Myocyte (in vitro differentiated cells): Measurements from ENCODE around the gene DPH2. TPM values are rescaled to one million over a fixed set of nuclear protein-coding genes. Genes with fewer than 3 reads are reported as not detected.

Source experiments
- DNase-seq: peaks from one replicate; pipeline ENCODE4 v3.0.0-alpha.2; 2012; ENCODE audit warnings: low read depth
- total RNA-seq: library from RNA; depleted of rRNA; stranded (reverse); fragments of >200 nt; gene quantifications from 2 replicates; pipeline ENCODE4 v1.2.3, GENCODE V29; 2014

The DPH2 gene
- total RNA-seq, 1 donor from 2014 or later = 34.2 TPM

DNA sequence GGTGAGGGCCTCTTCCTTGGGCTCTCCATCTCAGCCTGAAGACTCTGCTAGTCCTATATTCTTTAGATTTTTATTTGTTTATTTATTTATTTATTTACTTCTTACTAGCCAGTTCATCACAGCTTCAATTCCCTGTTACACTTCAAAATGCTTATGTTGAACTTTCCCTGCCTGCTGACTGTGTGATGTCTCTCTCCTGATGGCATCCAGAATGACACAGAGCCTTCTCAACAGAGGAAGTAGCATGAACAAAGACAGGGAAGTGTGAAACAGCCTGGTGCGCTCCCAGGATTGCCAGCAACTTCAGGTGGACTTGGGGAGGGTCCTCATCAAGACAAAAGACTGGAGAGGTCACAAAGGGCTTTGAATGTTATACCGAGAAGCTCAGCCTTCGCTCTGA is 27.4 kb upstream of the DPH2 start:
- DNase-seq = no peak

DNA sequence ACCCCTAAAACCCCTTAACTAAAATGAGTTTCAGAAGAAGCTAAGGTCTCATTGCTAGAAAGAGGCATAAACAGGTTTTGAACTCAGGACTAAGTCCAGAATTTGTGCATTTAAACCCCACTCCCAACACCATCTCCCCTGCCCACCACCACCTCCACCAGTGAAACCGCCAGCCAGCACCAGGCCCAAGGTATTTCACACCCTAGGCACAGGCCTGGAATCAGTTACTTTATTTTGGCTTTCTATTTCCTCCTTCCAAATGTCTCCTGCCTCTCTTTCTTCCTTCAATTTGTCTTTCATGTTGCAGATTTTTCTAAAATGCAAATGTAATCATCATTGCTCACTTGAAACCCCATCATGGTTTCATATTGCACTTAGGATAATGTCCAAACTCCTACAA is 24.9 kb upstream of the DPH2 start:
- no peak for DNase-seq

DNA sequence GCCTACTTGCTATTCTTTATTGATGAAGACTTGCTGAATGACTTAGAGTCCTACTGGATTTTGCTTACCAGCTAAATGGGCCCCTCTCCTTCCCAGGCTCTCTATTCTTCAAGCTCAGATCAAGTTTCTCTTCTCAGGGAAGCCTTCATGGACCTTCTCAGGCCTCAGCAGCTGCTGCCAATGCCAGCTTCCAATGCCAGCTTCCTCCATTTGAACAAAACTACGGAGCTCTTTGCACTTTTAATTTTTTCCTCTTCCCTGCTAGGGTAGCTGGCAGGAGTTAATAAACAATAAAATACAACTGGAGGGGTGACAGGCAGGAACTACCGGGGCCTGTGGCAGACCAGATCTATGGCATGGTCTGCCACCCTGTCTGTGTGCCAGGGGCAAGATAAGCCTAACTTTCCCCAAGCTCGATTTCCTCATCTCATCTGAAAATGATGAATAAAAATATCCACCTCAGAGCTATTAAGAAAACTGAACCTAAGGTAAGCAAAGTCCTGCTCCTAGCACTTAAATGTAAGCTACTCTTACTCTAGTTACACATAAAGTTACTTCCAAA is 24.1 kb upstream of the DPH2 start:
- peak; percentile 33 for DNase-seq

DNA sequence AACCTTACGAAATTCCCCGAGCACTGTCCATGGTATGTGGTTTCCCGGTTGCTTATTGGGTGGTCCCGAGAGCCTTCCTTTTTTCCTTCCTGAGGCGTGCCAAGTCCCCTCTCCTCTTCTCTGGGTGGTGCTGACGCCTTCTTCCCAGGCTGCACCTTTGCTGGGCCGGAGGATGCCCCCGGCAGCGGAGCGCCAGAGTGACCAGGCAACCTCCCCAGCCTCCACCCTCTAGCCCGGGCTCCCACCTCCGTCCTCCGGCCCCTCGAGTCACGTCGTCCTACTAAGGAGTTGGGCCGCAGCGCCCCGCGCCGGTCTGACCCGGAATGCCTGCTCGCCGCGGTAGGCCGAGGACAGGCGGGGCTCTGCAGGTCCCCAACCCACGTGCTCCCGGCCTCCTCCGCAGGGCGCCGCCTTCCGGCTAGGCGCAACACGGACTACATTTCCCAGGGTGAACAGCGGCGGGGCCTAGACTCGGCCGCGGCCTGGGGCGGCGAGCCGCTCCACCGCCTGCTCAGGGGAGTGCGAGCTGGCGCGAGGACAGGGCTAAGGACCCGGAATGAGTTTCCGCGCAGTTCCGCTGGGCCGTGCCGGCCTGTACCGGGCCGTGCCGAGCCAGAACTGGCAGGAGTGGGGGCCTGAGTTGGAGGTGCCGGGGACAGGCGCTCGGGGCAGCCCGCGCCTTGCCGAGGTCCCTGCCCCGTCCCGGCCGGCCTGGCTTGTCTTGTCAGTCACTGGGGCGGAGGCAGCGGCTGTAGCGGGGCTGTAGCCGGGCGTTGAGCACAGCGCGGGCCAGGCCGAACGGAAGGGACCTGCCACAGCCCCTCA is 23.4 kb upstream of the DPH2 start, which contains the start of gene IPO13:
Gene IPO13, plus strand, starts transcription at position 715 of the 825 bp plus-strand sequence. CDS start 651 bp downstream, outside the sequence.
- peak; percentile 95 for DNase-seq

DNA sequence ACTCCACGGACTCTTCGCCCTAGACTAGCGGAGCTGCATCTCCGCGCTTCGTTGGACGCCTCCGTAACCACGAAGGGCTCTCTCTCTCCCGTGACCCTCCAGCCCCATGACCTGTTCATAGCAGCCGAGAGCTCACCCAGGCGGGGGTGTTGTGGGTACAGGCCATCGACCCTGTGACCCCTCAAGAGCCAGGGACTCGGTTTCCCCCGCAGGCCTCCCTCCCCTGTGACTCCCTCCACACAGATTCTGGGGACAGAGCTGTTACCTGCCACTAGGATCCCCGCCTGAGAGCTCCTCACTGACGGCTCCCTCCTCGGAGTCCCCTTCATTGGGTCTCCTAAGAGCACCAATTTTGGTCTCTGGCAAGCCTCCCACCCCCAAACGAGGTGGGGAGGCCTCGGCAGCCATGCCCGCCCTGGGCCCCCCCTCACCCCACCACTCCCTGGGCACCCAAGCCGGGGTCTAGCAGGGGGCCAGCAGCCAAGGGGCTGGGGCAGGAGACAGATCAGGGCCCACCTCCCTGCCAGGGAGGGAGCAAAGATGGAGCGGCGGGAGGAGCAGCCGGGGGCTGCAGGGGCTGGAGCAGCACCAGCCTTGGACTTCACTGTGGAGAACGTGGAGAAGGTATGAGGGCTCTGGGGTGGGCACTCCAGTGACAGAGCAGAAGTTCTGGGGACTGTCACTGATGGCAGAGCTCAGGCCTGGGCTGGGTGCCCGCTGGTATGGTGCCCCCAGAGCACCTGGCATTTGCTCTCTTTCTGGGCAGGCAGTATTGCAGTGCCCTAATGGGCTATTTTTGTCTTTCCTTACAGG is 22.5 kb upstream of the DPH2 start:
- DNase-seq = peak; percentile 66

DNA sequence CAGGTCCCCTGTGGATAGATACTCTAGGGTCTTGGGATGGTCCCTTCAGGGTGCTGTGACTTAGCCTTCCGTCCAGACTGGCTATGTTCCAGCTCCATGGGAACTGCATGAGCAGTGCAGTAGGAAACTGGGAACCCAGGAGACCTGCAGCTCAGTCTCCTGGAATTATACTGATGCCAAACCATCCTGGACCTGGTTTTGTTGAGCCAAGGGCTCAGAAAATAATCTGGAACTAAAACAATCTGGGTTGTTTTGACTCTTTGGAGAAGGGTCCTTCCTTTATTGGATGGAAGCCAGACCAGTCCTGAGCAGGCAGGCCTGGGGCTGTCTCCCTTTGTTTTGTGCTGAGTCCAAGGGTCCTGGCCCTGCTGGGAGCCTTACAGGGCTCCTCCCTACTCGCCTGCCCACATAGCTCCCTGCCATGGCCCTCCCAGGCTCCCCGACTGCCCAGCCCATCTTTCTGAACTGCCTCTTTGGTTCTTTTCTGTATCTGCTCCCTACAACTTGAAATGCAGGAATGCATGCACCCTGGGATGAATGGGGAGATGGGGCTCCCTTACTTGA is 21.9 kb upstream of the DPH2 start:
- no peak for DNase-seq

DNA sequence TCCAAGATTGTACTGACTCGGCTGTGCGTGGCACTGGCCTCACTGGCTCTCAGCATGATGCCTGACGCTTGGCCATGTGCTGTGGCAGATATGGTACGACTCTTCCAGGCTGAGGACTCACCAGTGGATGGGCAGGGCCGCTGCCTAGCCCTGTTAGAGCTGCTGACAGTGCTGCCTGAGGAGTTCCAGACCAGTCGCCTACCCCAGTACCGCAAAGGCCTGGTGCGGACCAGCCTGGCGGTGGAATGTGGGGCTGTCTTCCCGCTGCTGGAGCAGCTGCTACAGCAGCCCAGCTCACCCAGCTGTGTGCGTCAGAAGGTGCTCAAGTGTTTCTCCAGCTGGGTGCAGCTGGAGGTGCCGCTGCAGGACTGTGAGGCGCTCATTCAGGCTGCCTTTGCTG is 20.1 kb upstream of the DPH2 start:
- no peak for DNase-seq

DNA sequence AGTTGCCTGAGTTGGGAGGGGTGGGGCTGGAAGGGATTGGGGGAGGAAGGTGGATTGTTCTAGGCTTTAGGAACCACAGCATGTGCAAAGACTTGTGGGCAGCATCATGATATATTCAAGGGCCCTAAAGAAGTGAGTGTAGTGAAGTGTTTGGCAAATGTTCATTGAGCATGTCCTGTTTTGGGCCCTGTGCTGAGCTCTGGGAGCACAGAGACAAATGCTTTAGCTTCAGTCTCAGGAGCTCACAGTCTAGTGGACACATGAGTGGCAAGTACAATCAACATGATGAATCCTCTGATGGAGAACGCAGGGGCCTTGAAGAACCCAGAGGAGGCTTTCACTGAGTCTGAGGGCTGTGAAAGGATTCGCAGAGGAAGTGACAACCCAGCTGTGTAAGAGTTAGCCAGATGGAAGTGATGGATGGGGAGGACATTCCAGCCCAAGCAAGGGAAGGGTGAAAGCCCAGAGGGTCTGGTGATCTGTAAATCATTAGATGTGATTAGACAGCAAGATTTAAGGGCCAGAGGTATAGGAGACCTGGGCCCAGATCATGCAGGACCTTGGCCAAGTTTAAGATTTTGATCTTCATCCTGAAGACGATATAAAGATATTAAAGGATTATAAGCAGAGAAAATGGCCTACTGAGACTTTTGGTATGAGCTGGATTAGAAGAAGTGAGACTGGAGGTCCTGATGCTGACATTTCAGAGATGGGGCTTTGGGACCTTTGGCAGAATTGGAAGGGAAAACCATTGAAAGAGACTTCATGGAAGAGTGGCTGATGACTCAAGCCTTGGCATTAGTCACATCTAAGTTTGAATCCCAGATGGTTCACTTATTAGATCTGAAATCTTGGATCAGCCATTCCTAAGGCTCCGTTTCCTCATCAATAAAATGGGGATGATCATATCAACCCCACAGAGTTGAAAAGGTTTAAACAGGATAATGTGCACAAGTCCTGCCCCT is 18.5 kb upstream of the DPH2 start:
- DNase-seq = no peak

DNA sequence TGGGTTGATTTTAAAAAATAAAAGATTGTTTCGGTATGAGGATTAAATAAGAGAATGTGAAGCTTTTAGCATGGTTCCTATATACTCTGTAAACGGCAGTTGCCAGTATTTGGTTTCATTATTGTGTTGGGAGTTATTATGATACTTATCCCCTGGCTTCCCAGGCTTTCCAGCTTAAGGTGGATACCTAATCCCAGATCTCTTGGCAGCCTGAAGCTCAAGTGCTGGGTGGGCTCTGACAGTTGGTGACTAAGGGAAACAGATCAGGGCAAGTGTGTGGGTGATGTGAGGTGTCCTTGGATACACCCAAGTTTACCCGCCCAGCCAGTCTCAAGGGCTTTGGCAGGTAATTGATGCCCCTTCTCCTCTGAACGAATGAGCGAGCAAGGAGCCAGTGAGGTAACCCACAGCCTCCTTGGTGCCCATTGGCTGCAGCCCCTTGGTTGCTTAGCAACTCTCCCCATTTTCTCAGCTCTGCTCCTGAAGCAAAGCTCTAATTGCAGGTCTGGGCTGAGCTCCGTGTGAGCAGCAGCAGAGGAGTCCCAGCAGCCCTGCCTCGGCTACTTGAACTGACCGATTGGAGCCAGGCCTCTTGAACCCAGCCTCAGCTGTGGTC is 17.0 kb upstream of the DPH2 start:
- DNase-seq = no peak

DNA sequence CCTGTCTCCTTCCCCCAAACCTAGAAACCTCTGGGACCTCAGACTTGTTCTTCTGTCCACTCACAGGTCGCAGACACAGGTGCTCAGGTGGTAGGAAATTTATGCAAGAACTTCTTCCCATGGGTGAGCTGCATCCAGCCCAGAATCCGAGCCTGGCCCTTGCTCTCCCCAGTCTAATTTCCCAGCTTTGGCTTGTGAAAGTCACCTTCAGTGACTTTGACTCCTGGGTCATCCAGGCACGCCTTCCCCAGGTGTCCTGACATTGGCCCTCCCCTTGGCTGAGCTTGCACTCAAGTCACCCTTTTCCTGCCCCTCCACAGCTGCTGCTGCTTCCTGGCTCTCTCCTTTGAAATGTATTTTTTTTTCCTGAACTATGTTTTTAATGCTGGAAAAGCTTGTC is 16.4 kb upstream of the DPH2 start:
- no peak for DNase-seq

DNA sequence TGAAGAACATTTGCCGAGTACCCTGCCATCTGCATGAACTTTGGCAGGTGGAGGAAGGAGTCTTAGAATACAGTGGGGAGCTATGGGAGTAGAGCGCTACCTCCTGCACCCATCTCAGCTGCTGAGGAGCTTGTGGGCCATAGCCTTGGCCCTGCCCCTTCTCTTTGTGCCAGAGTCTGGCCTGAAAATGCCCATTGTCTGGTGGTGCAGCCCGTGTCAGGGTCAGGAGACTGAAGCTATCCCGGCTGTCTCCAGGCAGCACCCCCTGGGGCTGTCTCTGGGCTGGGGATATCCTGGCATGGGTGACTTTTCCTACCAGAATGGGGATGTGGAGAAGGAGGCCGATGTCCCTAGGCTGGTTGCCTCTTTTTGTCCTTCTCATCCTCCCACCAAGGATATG is 15.8 kb upstream of the DPH2 start:
- DNase-seq = no peak

DNA sequence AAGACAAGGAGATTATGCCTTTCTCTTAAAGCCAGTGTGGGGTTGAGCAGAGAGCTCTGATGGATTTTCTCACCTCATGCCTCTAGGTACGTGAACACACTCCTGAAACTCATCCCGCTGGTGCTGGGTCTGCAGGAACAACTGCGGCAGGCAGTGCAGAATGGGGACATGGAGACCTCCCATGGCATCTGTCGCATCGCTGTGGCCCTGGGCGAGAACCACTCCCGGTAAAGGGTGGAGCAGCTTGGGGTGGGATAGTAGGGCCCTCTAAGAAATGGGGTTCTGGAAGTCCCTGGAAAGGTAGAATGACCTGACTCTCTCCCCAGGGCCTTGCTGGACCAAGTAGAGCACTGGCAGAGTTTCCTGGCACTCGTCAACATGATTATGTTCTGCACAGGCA is 13.6 kb upstream of the DPH2 start:
- no peak for DNase-seq

DNA sequence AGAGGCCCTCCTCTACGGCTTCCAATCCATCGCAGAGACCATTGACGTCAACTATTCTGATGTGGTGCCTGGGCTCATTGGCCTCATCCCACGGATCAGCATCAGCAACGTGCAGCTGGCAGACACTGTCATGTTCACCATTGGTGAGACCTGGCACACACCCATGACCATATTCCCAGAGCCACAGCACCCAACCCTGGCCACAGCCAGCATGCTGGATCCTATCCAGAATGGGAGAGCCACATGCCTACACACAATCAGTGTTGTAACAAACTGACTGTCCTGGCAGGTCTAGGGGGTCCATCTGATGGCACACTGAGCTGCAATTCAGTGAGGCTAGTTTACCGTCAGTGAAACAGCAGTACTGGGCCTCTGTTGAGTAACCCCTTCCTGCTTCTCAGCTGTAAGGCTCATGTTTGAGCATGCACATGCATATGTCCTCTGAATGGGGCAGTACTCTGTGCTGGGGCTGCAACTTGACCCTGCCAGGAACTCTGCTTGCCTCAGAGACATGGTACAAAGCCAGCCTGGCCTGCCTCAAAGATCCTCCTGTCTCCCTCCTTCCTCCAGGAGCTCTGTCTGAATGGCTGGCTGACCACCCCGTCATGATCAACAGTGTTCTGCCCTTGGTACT is 12.3 kb upstream of the DPH2 start:
- no peak for DNase-seq

DNA sequence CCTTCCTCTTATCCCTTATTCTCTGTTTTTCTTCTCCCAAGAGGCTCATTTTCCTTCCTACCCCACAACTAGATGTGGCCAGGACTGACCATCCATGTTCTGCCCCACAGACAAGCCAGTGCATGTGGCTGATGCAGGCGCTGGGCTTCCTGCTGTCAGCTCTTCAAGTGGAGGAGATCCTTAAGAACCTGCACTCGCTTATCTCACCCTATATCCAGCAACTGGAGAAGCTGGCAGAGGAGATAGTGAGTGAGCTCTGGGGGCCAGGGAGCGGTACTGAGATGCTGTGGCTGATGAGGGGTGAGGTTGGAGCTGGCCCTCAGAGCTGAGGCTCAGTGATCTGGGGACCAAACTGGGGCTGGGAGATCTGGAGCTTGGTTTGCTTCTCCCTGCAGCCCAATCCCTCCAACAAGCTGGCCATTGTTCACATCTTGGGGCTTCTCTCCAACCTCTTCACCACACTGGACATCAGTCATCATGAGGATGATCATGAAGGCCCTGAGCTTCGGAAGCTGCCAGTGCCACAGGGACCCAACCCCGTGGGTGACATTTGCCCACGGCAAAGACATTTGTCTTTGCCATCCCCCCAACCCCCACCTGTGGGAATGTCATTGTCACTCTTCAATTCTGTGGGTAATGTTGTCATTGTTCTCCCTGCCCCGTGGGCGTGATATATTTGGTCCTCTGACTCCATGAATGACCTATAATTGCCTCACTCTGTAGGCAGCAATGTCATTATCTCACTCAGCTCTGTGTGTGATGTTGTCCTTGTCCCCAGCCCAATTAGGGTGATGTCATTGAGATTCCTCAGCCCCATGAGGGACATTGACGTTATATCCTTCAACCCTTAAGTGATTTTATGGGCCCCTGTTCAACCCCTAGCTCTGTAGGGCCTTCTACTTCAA is 11.2 kb upstream of the DPH2 start:
- no peak for DNase-seq

DNA sequence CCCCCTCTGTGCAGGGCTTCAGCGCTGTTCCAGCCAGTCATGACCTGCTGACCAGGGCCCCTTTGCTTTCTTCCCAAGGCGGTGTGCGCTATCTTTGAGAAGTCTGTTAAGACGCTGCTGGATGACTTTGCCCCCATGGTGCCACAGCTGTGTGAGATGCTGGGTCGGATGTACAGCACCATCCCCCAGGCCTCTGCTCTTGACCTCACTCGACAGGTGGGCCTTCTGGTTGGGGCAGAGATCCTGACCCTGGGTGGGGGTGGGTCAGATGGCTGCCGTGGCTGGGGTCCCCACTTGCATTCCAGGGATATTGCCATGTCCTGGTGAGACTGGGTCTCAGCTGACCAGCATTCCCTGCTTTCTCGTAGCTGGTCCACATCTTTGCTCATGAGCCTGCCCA is 9.0 kb upstream of the DPH2 start:
- DNase-seq = no peak

DNA sequence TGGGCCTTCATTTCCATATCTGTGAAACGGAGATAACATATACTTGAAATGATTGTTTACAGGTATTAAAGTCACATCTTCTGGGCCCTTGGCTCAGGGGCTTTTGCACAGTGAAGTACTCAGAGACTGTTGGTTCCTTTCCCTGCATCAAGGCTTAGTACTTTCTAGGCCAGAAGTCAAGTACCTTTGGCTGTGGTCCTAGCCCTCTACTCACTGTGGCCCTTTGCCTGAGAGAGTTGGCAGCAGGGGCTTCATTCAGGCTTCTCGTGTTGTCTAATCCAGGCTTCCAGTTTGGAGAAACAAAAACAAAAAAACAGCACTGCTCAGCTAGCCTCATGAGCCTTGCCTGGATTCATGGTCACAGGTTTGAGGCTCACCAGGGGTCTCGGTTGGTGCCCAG is 8.1 kb upstream of the DPH2 start:
- DNase-seq = no peak

DNA sequence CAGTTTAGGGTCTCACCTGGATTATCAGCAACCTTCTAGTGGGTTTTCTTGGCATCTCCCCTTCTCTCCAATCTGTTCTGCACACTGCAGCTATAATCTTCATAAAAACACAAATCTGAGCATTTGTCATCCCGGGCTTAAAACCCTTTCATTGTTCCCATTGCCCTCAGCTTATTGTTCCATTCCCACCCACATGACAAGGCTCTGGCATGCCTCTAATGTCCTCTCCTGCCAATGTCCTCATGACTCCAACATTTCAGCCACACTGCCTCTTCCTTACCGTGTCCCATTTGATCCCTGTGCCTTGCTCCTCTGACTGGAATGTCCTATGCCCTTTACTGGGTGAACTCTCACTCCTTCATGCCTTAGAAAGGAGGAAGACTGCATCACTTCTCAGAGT is 7.5 kb upstream of the DPH2 start:
- DNase-seq = no peak

DNA sequence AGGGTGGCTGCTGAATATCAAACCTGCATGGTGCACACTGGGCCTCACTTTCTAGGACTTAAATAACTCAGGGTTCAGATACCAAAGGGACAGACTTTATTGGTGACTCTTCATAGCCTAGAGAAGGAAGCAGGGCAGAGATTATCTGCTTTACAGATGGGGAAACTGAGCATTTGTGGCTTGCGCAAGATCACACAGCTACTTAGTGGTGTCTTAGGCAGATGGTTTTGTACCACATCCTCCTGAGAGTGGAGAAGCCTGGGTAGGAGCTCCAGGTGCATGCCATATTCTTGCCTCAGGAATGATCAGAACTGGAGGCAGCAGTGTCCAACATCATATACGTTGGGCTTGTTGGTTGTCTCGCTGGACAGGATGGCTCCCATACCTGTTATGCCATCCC is 6.8 kb upstream of the DPH2 start:
- DNase-seq = no peak

DNA sequence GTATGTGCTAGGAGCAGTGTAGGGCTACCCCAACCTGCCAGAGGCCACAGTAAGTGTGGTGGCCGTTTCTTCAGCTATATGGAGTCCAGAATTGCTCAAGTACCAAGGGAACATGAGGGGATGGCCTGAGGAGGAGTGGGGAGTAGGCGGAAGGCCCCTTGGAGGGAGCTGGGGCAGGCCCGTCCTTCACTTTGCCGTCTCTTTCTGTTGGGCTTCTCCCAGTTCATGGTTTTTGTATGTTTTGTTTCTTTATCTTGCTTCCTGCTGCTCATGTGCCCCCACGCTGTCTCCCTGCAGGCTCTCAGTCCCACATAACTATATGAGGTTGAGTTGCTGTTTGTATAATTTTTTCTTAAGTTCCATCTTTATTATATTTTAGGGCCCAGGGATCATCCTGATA is 5.9 kb upstream of the DPH2 start:
- no peak for DNase-seq
